Adrenal gland (tissue), 12 donors: ENCODE measurements around the gene TGFBR1. TPM values are rescaled to one million over a fixed set of nuclear protein-coding genes. Genes with fewer than 3 reads are reported as not detected.

Experiments used
- DNase-seq, 7 donors: peaks; one replicate each; pipeline ENCODE4 v3.0.0-alpha.2; 2019 to 2020
- H3K27ac ChIP-seq, 5 donors: fragments of 200-600 bp; sonication (generic) in 4 of 5; 1 replicate in 3 of 5; 2 replicates in 2 of 5; pipeline versions ENCODE4 v1.5.1 to v1.8.0; 2016 to 2020; ENCODE audit warnings: mild to moderate bottlenecking in 1 of 5
- H3K27me3 ChIP-seq: fragments of 200-600 bp; 2 replicates; pipeline ENCODE4 v1.8.0; 2021
- H3K36me3 ChIP-seq, 2 donors: fragments of 200-600 bp; replicated peaks in 1 of 2; 1 replicate in 1 of 2; 2 replicates in 1 of 2; pipeline versions ENCODE4 v1.5.1 to v1.8.0; 2018 to 2022
- H3K4me1 ChIP-seq, 2 donors: fragments of 200-600 bp; replicated peaks in 1 of 2; 1 replicate in 1 of 2; 2 replicates in 1 of 2; pipeline versions ENCODE4 v1.5.1 to v1.8.0; 2018 to 2021
- H3K4me3 ChIP-seq, 4 donors: fragments of 200-600 bp; sonication (generic) in 3 of 4; one replicate each; pipeline ENCODE4 v1.5.1; 2016 to 2018
- H3K9me3 ChIP-seq, 3 donors: fragments of 200-600 bp; sonication (generic) in 1 of 3; replicated peaks in 1 of 3; 1 replicate in 2 of 3; 2 replicates in 1 of 3; pipeline versions ENCODE4 v1.5.1 to v1.8.0; 2016 to 2021
- CTCF ChIP-seq, 6 experiments: fragments of 450-650 bp in 4 of 6; fragments of 200-600 bp in 2 of 6; sonication (generic) in 1 of 6; IDR thresholded peaks; 1 replicate in 5 of 6; 2 replicates in 1 of 6; pipeline versions ENCODE4 v1.5.1 to v1.8.0; 2016 to 2021; ENCODE audit warnings: antibody characterized with exemption in 6 of 6, mild to moderate bottlenecking in 2 of 6, moderate library complexity in 1 of 6
- POLR2A ChIP-seq, 2 donors: fragments of 450-650 bp; IDR thresholded peaks; one replicate each; pipeline ENCODE4 v1.6.1; 2017; ENCODE audit warnings: antibody characterized with exemption in 2 of 2, mild to moderate bottlenecking in 2 of 2, moderate library complexity in 1 of 2
- WGBS, 4 donors: extraction: QIAGEN DNeasy Blood & Tissue Kit in 2 of 4; methylation state at CpG; one replicate each; pipeline versions ENCODE4 v1.1.5 to v1.1.7; 2013 to 2017; 5-methylcytosine and 5-hydroxymethylcytosine counted together
- intact Hi-C, 2 donors: fragments of 100-400 bp; cut with DNase I; formaldehyde crosslinking; loops; one replicate each; pipeline versions ENCODE4 v1.14.1 to v1.15.0; 2022 to 2023
- polyA plus RNA-seq, 3 donors: library from polyadenylated mRNA; stranded (reverse); fragments of 200-250 nt in 2 of 3; fragments of 350-450 nt in 1 of 3; fragmentation: Illumina TruSeq in 1 of 3; extraction: RNeasy Lipid Tissue Mini Kit (QIAGEN cat#74804) in 1 of 3; gene quantifications; one replicate each; pipeline ENCODE4 v1.2.3, GENCODE V29; 2013 to 2014
- total RNA-seq, 9 donors: library from RNA; depleted of rRNA in 4 of 9; stranded (reverse); fragments of >200 nt in 4 of 9; fragments of 120-200 nt in 1 of 9; fragmentation: NEBNext Ultra II Directional in 1 of 9; extraction: Animal tissue kit (Norgen Biotek cat#: 25700) in 1 of 9; gene quantifications; one replicate each; pipeline versions ENCODE4 v1.1.0 to v1.2.4, GENCODE V29; 2013 to 2023
- donor health status: healthy with polysubstance abuse.
- donor health status: Bipolar disorder and iron deficiency.
- donor health status: DM: yes; HTN: yes; CAD: no.
- donor health status: DM: no; HTN: no; CAD: no.
- donor health status: DM: no; HTN: no; CAD: no.
- donor health status: DM: yes; HTN: yes; CAD: no.

TGFBR1 gene
- total and polyA plus RNA-seq, 12 donors: 5.5 to 38.5 (median 25.4) TPM

- Histone ChIP-seq H3K4me3 (no peak overlapping the region), H3K9me3 (no peaks in the 10 kb centered on the region), H3K4me1 (peaks cover 0 to 5% of the 10 kb centered on the region in 2 donors), H3K36me3 (no peaks in the 10 kb centered on the region), H3K27ac (no peak overlapping the region), H3K27me3 (no peaks in the 10 kb centered on the region)
- TF ChIP-seq POLR2A (IDR thresholded peaks at IDR 0.05) (no peak), CTCF (IDR thresholded peaks at IDR 0.05) (no peak)
- intact Hi-C loops: no loop called here
- DNase-seq: no peak
- 64 to 75% (median 72%) methylated on average over 4 of the region's 4 CpGs for WGBS, 4 donors
Observed at GRCh38 chr9:99167119-99167518, 62.2 kb downstream of the TGFBR1 start.

GRCh38 chr9:99167694-99168093, 62.8 kb downstream of the TGFBR1 start:
- Histone ChIP-seq H3K4me3 (no peak overlapping the region), H3K27me3 (no peaks in the 10 kb centered on the region), H3K27ac (no peak overlapping the region), H3K9me3 (no peaks in the 10 kb centered on the region), H3K4me1 (peaks cover 0 to 5% of the 10 kb centered on the region in 2 donors), H3K36me3 (no peaks in the 10 kb centered on the region)
- intact Hi-C loops: no loop called here
- no peak for DNase-seq
- TF ChIP-seq CTCF (IDR thresholded peaks at IDR 0.05): no peak
- TF ChIP-seq POLR2A (IDR thresholded peaks at IDR 0.05): no peak
- WGBS, 4 donors: 51 to 68% (median 64%) methylated on average over 3 of the region's 3 CpGs

- DNase-seq: no peak
- Histone ChIP-seq H3K9me3 (no peaks in the 10 kb centered on the region), H3K27me3 (no peaks in the 10 kb centered on the region), H3K36me3 (no peaks in the 10 kb centered on the region), H3K4me1 (no peaks in the 10 kb centered on the region), H3K27ac (no peak overlapping the region), H3K4me3 (no peak overlapping the region)
- intact Hi-C loops: no loop called here
- 74 to 90% (median 81%) methylated on average over 2 of the region's 2 CpGs for WGBS, 4 donors
- TF ChIP-seq CTCF (IDR thresholded peaks at IDR 0.05): no peak
- TF ChIP-seq POLR2A (IDR thresholded peaks at IDR 0.05): no peak
Observed at GRCh38 chr9:99169086-99169485, 64.2 kb downstream of the TGFBR1 start.

GRCh38 chr9:99169982-99170761, 65.3 kb downstream of the TGFBR1 start:
- Histone ChIP-seq H3K4me3 (no peak overlapping the region), H3K36me3 (no peaks in the 10 kb centered on the region), H3K9me3 (no peaks in the 10 kb centered on the region), H3K27ac (no peak overlapping the region), H3K27me3 (no peaks in the 10 kb centered on the region), H3K4me1 (no peaks in the 10 kb centered on the region)
- no peak for TF ChIP-seq POLR2A (IDR thresholded peaks at IDR 0.05)
- TF ChIP-seq CTCF (IDR thresholded peaks at IDR 0.05): no peak
- 56 to 68% (median 60%) methylated on average over 10 of the region's 10 CpGs for WGBS, 4 donors
- intact Hi-C loops: loop anchor here in 1 of 2 donors (10.0 kb wide), 1 partner anchor 1425 kb away; no protein-coding TSS in a partner anchor
- DNase-seq: no peak
